Esophagus muscularis mucosa (tissue), 4 donors: Measurements from ENCODE around the gene THSD7A.

Experiments
- CTCF ChIP-seq, 3 experiments: fragments of 200-600 bp in 2 of 3; fragments of 450-650 bp in 1 of 3; sonication (generic) in 2 of 3; IDR thresholded peaks; one replicate each; pipeline ENCODE4 v1.5.1; 2017 to 2019; ENCODE audit warnings: antibody characterized with exemption in 3 of 3, mild to moderate bottlenecking in 2 of 3, moderate library complexity in 1 of 3
- EP300 ChIP-seq: sonication (generic); formaldehyde crosslinking; IDR thresholded peaks from one replicate; pipeline ENCODE4 v1.6.1; 2017; ENCODE audit warnings: antibody characterized with exemption
- POLR2A ChIP-seq: fragments of 450-650 bp; IDR thresholded peaks from one replicate; pipeline ENCODE4 v1.6.1; 2017; ENCODE audit warnings: antibody characterized with exemption, moderate library complexity, mild to moderate bottlenecking, low read depth

- TF ChIP-seq CTCF (IDR thresholded peaks at IDR 0.05), result no peak
- TF ChIP-seq EP300, result no peak
- TF ChIP-seq POLR2A, result no peak
These were observed 252.9 kb downstream of the THSD7A start for GRCh38 chr7:11579141-11579540.
